T follicular helper cell (primary cell): ENCODE measurements around the gene ZNF471.

Experiments
- DNase-seq: peaks from one replicate; pipeline ENCODE4 v3.0.0-alpha.2; 2020; ENCODE audit warnings: low read depth

Gene ZNF471

DNA sequence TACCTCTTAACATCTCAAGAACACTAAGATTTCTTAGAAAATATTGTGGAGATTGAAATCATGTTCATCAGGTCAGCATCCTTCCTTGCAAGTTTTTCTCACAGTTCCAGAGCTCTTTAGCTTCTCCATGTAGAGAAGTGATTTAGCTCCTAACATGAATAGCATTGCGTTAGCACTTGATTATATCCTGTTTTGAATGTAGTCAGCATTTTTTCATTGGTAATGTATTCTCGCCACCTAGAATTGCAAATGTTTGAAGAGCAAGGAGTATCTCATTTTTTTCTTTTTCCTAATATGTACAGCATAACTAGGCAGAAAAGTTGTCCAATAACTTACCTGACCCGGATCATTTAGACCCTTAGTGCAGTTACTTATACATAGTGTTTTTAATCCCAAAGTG is 66.3 kb downstream of the ZNF471 start:
- no peak for DNase-seq

DNA sequence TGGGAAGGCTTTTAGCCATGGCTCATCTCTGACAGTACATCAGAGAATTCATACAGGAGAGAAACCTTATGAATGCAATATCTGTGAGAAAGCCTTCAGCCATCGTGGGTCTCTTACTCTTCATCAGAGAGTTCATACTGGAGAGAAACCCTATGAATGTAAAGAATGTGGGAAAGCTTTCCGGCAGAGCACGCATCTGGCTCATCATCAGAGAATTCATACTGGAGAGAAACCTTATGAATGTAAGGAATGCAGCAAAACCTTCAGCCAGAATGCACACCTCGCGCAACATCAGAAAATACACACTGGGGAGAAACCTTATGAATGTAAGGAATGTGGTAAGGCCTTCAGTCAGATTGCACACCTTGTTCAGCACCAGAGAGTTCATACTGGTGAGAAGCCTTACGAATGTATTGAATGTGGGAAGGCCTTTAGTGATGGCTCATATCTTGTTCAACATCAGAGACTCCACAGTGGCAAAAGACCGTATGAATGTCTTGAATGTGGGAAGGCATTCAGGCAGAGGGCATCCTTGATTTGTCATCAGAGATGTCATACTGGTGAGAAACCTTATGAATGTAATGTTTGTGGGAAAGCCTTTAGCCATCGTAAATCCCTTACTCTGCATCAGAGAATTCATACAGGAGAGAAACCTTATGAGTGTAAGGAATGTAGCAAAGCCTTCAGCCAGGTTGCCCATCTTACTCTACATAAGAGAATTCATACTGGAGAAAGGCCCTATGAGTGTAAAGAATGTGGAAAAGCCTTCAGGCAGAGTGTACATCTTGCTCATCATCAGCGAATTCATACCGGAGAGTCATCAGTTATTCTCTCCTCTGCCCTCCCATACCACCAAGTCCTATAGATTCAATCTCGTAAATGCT is 70.3 kb downstream of the ZNF471 start:
- no peak for DNase-seq
